Bronchial epithelial cell (primary cell): Measurements from ENCODE around the gene TSC2. TPM values are rescaled to one million over a fixed set of nuclear protein-coding genes. Genes with fewer than 3 reads are reported as not detected.

Experiments used
- DNase-seq: peaks from one replicate; pipeline ENCODE4 v3.0.0-alpha.2; 2010; ENCODE audit warnings: low read depth
- FAIRE-seq: peaks from 2 replicates; lab custom pipeline; 2011; peaks lifted over from hg19 to GRCh38; lab: Jason Lieb, UNC
- H3K27me3 ChIP-seq: 2 replicates; pipeline ENCODE4 v1.5.1; 2011; ENCODE audit warnings: low read length; ENCODE audit not compliant: control insufficient read depth, insufficient read depth
- H3K36me3 ChIP-seq: 2 replicates; pipeline ENCODE4 v1.5.1; 2011; ENCODE audit warnings: low read length; ENCODE audit not compliant: control insufficient read depth, insufficient read depth
- H3K4me3 ChIP-seq: 2 replicates; pipeline ENCODE4 v1.5.1; 2011; ENCODE audit warnings: mild to moderate bottlenecking, low read depth, low read length, control low read depth
- total RNA-seq: library from RNA; depleted of rRNA; stranded (reverse); fragments of >200 nt; gene quantifications from 2 replicates; pipeline ENCODE4 v1.2.1, GENCODE V29; 2014
- TF ChIP-seq, protein P1 (sequence below): IDR thresholded peaks from 2 replicates; pipeline ENCODE4 v1.5.1; 2011; ENCODE audit warnings: mild to moderate bottlenecking, moderate library complexity, low read length, control low read depth, inconsistent platforms; ENCODE audit not compliant: insufficient read depth, severe bottlenecking

TSC2 gene
- total RNA-seq, 1 donor from 2014 or later, result 25.0 TPM

DNA sequence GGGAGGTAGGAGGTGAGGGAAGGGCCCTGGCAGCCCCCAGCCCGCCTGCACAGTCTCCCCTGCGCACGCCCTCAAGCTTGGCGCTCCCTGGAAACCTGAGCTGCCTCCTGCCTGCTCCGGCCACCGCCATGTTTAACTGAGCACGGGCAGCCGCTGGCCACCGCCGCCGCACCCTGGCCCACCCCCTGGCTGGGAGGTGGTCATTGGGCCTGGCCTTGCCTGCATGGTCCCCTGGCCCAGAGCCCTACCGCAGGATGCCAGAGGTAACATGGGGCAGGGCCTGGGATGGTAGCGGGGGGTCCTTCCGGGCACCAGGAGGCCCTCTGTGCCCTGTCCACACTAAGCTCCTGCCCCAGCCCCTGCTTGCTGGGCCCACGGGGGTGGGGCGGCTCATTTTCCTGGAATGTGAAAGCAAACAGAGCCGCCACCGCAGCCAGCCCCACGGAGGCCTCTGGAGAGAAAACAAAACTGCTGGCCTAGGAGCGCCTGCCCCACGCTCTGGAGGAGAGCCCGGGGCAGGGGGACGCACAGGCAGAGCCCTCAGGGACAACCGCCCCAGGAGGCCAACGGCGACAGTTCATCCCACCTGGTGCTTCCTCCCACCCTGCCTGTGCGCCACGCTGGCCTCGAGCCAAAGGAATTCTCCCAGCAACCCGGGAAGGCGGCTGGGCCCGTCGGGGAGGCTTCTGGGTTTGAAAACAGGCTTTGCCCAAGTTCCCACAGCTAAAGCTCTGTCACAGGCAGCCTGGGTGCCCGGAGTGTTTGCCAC is 12.2 kb upstream of the TSC2 start:
- TF ChIP-seq, protein P1, sequence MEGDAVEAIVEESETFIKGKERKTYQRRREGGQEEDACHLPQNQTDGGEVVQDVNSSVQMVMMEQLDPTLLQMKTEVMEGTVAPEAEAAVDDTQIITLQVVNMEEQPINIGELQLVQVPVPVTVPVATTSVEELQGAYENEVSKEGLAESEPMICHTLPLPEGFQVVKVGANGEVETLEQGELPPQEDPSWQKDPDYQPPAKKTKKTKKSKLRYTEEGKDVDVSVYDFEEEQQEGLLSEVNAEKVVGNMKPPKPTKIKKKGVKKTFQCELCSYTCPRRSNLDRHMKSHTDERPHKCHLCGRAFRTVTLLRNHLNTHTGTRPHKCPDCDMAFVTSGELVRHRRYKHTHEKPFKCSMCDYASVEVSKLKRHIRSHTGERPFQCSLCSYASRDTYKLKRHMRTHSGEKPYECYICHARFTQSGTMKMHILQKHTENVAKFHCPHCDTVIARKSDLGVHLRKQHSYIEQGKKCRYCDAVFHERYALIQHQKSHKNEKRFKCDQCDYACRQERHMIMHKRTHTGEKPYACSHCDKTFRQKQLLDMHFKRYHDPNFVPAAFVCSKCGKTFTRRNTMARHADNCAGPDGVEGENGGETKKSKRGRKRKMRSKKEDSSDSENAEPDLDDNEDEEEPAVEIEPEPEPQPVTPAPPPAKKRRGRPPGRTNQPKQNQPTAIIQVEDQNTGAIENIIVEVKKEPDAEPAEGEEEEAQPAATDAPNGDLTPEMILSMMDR, result no peak
- H3K27me3 ChIP-seq, result no peaks in the 10 kb centered on the region
- H3K4me3 ChIP-seq, result no peak overlapping the region
- DNase-seq, result no peak
- H3K36me3 ChIP-seq, result peaks cover 2% of the 10 kb centered on the region
- no peak for FAIRE-seq

DNA sequence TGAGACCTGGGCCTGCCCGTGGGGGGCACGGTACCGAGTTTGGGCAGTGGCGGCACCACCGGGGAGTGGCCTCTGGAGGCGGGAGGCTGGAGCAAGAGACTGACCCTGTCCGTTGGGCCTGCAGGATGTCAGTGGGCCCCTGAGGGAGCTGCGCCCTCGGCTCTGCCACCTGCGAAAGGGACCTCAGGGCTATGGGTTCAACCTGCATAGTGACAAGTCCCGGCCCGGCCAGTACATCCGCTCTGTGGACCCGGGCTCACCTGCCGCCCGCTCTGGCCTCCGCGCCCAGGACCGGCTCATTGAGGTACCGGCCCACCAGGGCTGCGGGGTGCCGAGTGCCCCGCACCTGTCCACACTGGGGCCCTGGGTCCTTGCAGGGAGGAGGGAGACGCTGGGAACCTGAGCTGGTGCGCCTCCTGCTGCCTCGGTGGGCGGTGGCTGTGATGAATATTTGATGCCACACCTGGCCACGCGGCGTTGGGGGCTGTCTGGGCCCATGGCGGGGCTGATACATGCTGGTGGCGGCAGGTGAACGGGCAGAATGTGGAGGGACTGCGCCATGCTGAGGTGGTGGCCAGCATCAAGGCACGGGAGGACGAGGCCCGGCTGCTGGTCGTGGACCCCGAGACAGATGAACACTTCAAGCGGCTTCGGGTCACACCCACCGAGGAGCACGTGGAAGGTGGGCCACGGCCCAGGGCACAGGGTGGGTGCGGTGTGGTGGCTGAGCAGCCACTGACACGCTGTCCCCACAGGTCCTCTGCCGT is 11.4 kb upstream of the TSC2 start:
- Histone ChIP-seq H3K36me3 (peaks cover 2% of the 10 kb centered on the region), H3K27me3 (no peaks in the 10 kb centered on the region), H3K4me3 (no peak overlapping the region)
- FAIRE-seq, result no peak
- TF ChIP-seq, protein P1, result no peak
- DNase-seq, result no peak

DNA sequence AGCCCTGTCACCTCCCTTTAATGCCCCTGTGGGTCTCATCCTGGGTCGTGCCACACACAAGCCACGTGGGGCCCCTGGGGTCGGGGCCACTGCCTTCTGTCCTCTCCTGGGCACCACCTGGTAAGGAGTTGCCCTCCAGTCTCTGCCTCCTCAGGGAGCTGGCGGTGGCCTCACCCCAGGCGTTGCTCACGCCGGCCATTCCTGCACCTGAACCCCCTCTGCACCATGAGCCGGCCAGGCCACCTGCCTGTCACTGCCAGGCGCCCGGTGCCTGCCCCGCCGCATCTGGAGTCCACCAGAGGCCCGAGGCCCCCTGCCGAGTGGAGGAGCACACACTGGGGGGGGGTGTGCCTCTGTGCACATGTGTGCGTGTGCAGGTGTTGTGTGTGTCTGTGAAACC is 10.7 kb upstream of the TSC2 start:
- DNase-seq (no peak), FAIRE-seq (no peak)
- TF ChIP-seq, protein P1, result no peak
- H3K27me3 ChIP-seq, result no peaks in the 10 kb centered on the region
- no peak overlapping the region for H3K4me3 ChIP-seq
- peaks cover 2% of the 10 kb centered on the region for H3K36me3 ChIP-seq

DNA sequence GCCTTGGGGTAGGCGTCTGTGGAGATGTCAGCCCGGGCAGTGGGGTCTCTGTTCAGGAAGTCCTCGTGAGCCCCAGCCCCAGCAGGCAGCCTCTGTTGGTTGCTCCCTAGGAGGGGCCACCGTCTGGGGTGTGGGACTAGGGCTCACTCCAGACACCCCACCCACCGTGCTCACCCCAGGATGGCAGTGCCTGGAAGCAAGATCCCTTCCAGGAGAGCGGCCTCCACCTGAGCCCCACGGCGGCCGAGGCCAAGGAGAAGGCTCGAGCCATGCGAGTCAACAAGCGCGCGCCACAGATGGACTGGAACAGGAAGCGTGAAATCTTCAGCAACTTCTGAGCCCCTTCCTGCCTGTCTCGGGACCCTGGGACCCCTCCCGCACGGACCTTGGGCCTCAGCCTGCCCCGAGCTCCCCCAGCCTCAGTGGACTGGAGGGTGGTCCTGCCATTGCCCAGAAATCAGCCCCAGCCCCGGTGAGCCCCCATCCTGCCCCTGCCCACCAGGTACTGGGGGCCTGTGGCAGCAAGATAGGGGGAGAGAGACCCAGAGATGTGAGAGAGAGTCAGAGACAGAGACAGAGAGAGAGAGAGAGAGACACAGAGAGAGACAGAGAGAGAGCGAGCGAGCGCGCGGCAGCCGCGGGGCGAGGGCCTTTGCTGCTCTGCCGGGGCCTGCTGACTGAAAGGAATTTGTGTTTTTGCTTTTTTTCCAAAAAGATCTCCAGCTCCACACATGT is 10.0 kb upstream of the TSC2 start:
- TF ChIP-seq, protein P1, result no peak
- DNase-seq (no peak), FAIRE-seq (peak; percentile 97)
- Histone ChIP-seq H3K27me3 (no peaks in the 10 kb centered on the region), H3K4me3 (no peak overlapping the region), H3K36me3 (peaks cover 2% of the 10 kb centered on the region)

DNA sequence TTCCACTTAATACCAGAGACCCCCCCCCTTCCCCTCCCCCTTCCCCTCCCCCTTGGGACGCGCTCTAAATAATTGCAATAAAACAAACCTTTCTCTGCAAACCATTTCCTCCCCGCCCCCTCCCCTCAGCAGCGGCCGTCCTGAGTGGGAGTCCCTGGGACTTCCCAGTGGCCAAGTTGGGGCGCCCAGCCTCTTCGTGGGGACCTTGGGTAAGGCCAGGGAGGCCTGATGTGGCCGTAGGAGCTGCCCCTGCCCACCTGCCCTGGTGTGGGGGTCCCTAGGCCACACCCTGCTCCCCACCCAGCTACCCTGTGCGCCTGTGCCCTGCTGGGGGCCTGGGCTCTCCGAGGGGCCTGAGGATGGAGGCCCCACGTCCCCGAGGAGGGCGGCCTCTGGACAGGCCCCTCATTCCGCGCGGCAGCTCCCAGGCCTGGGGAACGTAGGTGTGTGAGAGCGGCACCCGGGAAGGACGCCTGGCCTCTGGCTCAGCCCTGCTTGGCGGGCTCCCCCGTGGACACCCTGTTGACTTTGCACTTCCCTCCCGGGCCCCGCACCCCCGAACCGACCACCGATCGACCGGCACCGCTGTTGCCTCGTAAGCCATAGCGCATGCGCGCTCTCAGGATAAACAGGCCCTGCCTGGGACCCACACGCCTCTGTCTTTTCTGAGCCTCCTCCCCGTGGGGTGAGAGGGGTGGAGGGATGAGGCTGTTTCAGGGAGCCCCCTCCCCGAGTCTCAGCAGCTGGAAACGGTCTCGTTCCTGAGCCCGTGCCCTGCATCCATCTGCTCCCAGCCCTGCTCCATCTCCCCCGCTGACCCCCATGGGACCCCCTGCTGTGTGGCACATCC is 9.2 kb upstream of the TSC2 start:
- TF ChIP-seq, protein P1, result no peak
- no peak for FAIRE-seq
- H3K36me3 ChIP-seq, result peaks cover 2% of the 10 kb centered on the region
- H3K27me3 ChIP-seq, result no peaks in the 10 kb centered on the region
- DNase-seq, result no peak
- H3K4me3 ChIP-seq, result no peak overlapping the region
